Smooth muscle cell (in vitro differentiated cells): ENCODE results near the gene DNAJC1. TPM values are rescaled to one million over a fixed set of nuclear protein-coding genes. Genes with fewer than 3 reads are reported as not detected.
"Not testable (repeated sequence)": the region's sequence is repeated elsewhere in the genome, so short reads cannot be mapped to it uniquely, and the experiment has no call there.

Experiments
- DNase-seq: peaks from one replicate; lab custom pipeline; 2025; ENCODE audit not compliant: unreplicated experiment; lab: John Stamatoyannopoulos, UW
- H2AFZ ChIP-seq: fragments of 200-600 bp; sonication (generic); 2 replicates; pipeline ENCODE4 v1.6.0; 2016; ENCODE audit warnings: antibody characterized with exemption, low read depth, mild to moderate bottlenecking
- H3F3A ChIP-seq: fragments of 200-600 bp; sonication (generic); 2 replicates; pipeline ENCODE4 v1.6.0; 2017; ENCODE audit warnings: antibody characterized with exemption, low read depth
- H3K27ac ChIP-seq: fragments of 200-600 bp; sonication (generic); 2 replicates; pipeline ENCODE4 v1.5.1; 2016; ENCODE audit warnings: low read depth, mild to moderate bottlenecking
- H3K27me3 ChIP-seq: fragments of 200-600 bp; sonication (generic); 2 replicates; pipeline ENCODE4 v1.6.1; 2016; ENCODE audit warnings: low read depth, mild to moderate bottlenecking
- H3K36me3 ChIP-seq: fragments of 200-600 bp; sonication (generic); 2 replicates; pipeline ENCODE4 v1.5.1; 2016; ENCODE audit warnings: low read depth
- H3K4me1 ChIP-seq: fragments of 200-600 bp; sonication (generic); 2 replicates; pipeline ENCODE4 v1.5.1; 2016; ENCODE audit warnings: low read depth
- H3K4me2 ChIP-seq: fragments of 200-600 bp; sonication (generic); 2 replicates; pipeline ENCODE4 v1.6.0; 2016; ENCODE audit warnings: mild to moderate bottlenecking
- H3K4me3 ChIP-seq: fragments of 200-600 bp; sonication (generic); 2 replicates; pipeline ENCODE4 v1.5.1; 2016; ENCODE audit warnings: mild to moderate bottlenecking
- H3K79me2 ChIP-seq: fragments of 200-600 bp; sonication (generic); 2 replicates; pipeline ENCODE4 v1.6.0; 2016; ENCODE audit warnings: low read depth, mild to moderate bottlenecking
- H3K9ac ChIP-seq: fragments of 200-600 bp; sonication (generic); 2 replicates; pipeline ENCODE4 v1.6.0; 2016; ENCODE audit warnings: low read depth
- H3K9me3 ChIP-seq: fragments of 200-600 bp; sonication (generic); replicated peaks from 2 replicates; pipeline ENCODE4 v1.5.1; 2016; ENCODE audit warnings: low read depth
- H4K20me1 ChIP-seq: fragments of 200-600 bp; sonication (generic); 2 replicates; pipeline ENCODE4 v1.6.0; 2016; ENCODE audit warnings: low read depth
- CTCF ChIP-seq: fragments of 200-600 bp; sonication (generic); IDR thresholded peaks from 2 replicates; pipeline ENCODE4 v1.5.1; 2017; ENCODE audit warnings: borderline replicate concordance, mild to moderate bottlenecking, antibody characterized with exemption; ENCODE audit not compliant: insufficient read depth, poor library complexity, severe bottlenecking
- WGBS: methylation state at CpG from one replicate; pipeline ENCODE4 v1.1.7; 2016; ENCODE audit warnings: low lambda C conversion rate; 5-methylcytosine and 5-hydroxymethylcytosine counted together
- polyA plus RNA-seq: library from polyadenylated mRNA; unstranded; fragments of >200 nt; fragmentation: Nextera tagmentation; extraction: Ambion mirVana; gene quantifications from 2 replicates; pipeline ENCODE4 v1.2.1, GENCODE V29; 2016
- total RNA-seq: library from RNA; depleted of rRNA; stranded (reverse); fragments of >200 nt; gene quantifications from 2 replicates; pipeline ENCODE4 v1.2.3, GENCODE V29; 2014

The DNAJC1 gene
- total and polyA plus RNA-seq, 2 experiments from 2014 or later = 67.0 to 88.5 TPM

- Histone ChIP-seq H3K9me3 (peaks cover 28% of the 10 kb centered on the region), H4K20me1 (peaks cover 3% of the 10 kb centered on the region), H3K27ac (no peak overlapping the region), H3K9ac (no peak overlapping the region), H3K36me3 (peaks cover 19% of the 10 kb centered on the region), H3F3A (no peaks in the 10 kb centered on the region), H2AFZ (no peak overlapping the region), H3K79me2 (peaks cover 7% of the 10 kb centered on the region), H3K4me1 (no peaks in the 10 kb centered on the region), H3K4me3 (no peak overlapping the region), H3K4me2 (no peak overlapping the region), H3K27me3 (no peaks in the 10 kb centered on the region)
- DNase-seq = no peak
- 87% methylated on average over 2 of the region's 2 CpGs for WGBS
- no peak for TF ChIP-seq CTCF
These were observed 113.9 kb downstream of the DNAJC1 start for GRCh38 chr10:21889477-21890275.

GRCh38 chr10:21888959-21889358 is 114.6 kb downstream of the DNAJC1 start:
- Histone ChIP-seq H3K9ac (no peak overlapping the region), H3K4me2 (no peak overlapping the region), H2AFZ (no peak overlapping the region), H3K27me3 (no peaks in the 10 kb centered on the region), H3K4me1 (no peaks in the 10 kb centered on the region), H3F3A (no peaks in the 10 kb centered on the region), H4K20me1 (peaks cover 3% of the 10 kb centered on the region), H3K79me2 (peaks cover 7% of the 10 kb centered on the region), H3K4me3 (no peak overlapping the region), H3K36me3 (peaks cover 13% of the 10 kb centered on the region), H3K9me3 (peaks cover 24% of the 10 kb centered on the region), H3K27ac (no peak overlapping the region)
- WGBS = 92% methylated on average over 5 of the region's 5 CpGs
- DNase-seq = no peak
- TF ChIP-seq CTCF = no peak

GRCh38 chr10:21885940-21886339 is 117.6 kb downstream of the DNAJC1 start:
- Histone ChIP-seq H3K36me3 (peaks cover 10% of the 10 kb centered on the region), H2AFZ (no peak overlapping the region), H3K9ac (no peak overlapping the region), H3K4me2 (no peak overlapping the region), H3K79me2 (peaks cover 7% of the 10 kb centered on the region), H4K20me1 (peaks cover 3% of the 10 kb centered on the region), H3K4me3 (no peak overlapping the region), H3K4me1 (no peaks in the 10 kb centered on the region), H3F3A (no peaks in the 10 kb centered on the region), H3K27me3 (no peaks in the 10 kb centered on the region), H3K27ac (no peak overlapping the region), H3K9me3 (no peaks in the 10 kb centered on the region)
- TF ChIP-seq CTCF = no peak
- no peak for DNase-seq

GRCh38 chr10:21873198-21873597 is 130.3 kb downstream of the DNAJC1 start:
- H3F3A ChIP-seq = no peaks in the 10 kb centered on the region
- no peaks in the 10 kb centered on the region for H3K79me2 ChIP-seq
- H3K4me2 ChIP-seq = no peak overlapping the region
- no peak for DNase-seq
- H3K36me3 ChIP-seq = peaks cover 23% of the 10 kb centered on the region
- no peak overlapping the region for H3K9ac ChIP-seq
- no peak overlapping the region for H2AFZ ChIP-seq
- no peaks in the 10 kb centered on the region for H3K27me3 ChIP-seq
- no peaks in the 10 kb centered on the region for H3K4me1 ChIP-seq
- H3K9me3 ChIP-seq = peaks cover 12% of the 10 kb centered on the region
- 97% methylated on average over 5 of the region's 5 CpGs for WGBS
- no peak overlapping the region for H3K4me3 ChIP-seq
- TF ChIP-seq CTCF = no peak
- no peak overlapping the region for H3K27ac ChIP-seq
- no peaks in the 10 kb centered on the region for H4K20me1 ChIP-seq

GRCh38 chr10:21872771-21873170 is 130.8 kb downstream of the DNAJC1 start:
- Histone ChIP-seq H3K9me3 (peaks cover 12% of the 10 kb centered on the region), H3K36me3 (peaks cover 24% of the 10 kb centered on the region)
- H3K27ac ChIP-seq, H3F3A ChIP-seq, H3K79me2 ChIP-seq, H3K4me1 ChIP-seq, H4K20me1 ChIP-seq, H2AFZ ChIP-seq, H3K4me3 ChIP-seq, H3K4me2 ChIP-seq, H3K9ac ChIP-seq, H3K27me3 ChIP-seq, DNase-seq: not testable (repeated sequence)
- 96% methylated on average over 11 of the region's 11 CpGs for WGBS
